Measurements from ENCODE around the gene RBM4B. TPM values are rescaled to one million over a fixed set of nuclear protein-coding genes. Genes with fewer than 3 reads are reported as not detected.
"Not testable (repeated sequence)": the region's sequence is repeated elsewhere in the genome, so short reads cannot be mapped to it uniquely, and the experiment has no call there.

Gene RBM4B, protein sequence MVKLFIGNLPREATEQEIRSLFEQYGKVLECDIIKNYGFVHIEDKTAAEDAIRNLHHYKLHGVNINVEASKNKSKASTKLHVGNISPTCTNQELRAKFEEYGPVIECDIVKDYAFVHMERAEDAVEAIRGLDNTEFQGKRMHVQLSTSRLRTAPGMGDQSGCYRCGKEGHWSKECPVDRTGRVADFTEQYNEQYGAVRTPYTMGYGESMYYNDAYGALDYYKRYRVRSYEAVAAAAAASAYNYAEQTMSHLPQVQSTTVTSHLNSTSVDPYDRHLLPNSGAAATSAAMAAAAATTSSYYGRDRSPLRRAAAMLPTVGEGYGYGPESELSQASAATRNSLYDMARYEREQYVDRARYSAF
- 20.7 and 25.4 TPM in 2 replicates for total RNA-seq (2014; rRNA removed; shearing (Covaris generic))

DNA sequence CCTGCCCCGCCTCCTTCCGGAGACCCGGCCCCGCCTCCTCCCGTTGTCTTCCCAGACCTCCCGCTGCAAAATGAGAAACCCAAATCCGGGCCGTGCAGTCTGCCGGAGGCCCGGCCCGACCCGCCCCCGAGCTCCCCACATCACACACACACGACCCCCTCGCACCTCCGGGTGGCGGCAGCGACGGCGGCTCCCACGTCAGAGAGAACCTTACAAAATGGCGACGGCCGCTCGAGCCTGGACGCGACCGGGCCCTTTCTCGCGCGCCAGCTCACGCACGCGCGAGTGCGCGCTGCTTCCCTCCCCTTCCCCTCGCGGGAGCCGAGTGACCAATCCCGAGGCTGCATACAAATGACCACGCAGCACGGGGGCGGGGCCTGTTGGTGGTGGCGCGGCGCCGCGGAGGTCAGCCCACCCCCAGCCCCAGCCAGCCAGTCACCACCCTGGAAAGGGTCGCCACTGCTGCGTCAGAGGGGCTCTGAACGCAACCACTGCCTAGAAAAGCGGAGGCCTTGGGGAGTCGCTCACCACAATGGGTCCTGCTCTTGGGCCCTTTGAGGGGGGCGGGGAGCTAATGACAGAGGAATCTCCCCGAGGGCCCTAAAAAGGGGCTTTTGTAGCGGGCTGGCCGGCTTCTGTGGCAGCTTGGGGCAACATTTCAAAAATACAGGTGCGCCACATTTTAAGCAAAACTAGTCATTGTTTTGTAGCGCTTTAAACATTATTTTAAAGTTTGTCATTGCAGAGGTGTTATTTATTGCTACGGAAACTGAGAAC lies at the start of gene RBM4B:
Gene RBM4B, minus strand, starts transcription at position 289 of the 777 bp plus-strand sequence. CDS start 808 bp downstream, outside the sequence.
- peak; percentile 93 for DNase-seq (ENCODE audit: low read depth)

DNA sequence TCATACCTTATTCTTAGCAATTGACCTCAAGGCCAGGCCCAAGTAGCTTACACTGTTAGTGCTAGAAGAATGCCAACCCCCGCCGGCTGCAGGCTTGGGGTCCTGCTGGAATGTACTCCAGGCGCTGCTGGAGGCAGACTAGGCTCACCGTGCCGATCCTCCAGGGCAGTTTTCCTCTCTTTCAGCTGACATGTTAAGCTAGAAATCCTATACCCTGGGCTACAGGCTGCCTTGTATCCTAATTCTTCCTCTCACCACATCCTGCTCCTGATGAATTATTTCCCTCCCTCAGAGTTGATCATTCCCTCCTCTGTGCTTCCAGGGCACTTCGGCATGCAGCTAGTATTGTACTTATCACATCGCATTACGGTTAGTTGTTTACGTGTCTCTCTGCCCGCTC lies 48.0 kb upstream of the RBM4B start:
- DNase-seq (ENCODE audit: low read depth): no peak

DNA sequence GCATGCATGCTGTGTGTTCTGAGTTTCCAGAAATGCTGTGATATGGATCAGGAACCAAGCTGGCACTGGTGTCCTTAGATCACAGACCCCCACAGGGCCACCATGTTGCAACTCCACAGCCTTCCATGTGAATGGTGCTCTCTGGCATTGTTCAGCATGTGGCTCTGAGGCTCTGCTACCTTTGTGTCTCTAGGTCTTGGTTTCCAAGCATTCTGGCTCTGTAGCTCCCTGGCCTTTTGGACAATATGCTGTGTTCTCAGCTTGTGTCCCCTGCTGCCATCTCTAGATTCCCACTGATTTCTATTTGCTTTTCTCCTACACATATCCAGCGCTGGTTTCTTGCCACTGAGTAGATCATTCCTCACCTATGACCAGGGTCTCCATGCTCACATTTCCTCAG lies 47.4 kb upstream of the RBM4B start:
- no peak for DNase-seq (ENCODE audit: low read depth)

DNA sequence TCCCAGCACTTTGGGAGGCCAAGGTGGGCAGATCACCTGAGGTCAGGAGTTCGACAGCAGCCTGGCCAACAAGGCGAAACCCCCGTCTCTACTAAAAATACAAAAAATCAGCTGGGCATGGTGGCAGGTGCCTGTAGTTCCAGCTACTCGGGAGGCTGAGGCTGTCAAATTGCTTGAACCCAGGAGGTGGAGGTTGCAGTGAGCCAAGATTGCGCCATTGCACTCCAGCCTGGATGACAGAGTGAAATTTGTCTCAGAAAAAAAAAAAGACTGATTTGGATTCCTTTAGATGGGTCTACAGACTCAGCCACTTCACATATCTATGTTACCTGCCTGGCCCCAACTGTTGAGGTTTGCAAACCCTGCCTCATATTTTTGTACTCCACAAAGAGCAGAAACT lies 46.5 kb upstream of the RBM4B start:
- DNase-seq (ENCODE audit: low read depth): not testable (repeated sequence)

DNA sequence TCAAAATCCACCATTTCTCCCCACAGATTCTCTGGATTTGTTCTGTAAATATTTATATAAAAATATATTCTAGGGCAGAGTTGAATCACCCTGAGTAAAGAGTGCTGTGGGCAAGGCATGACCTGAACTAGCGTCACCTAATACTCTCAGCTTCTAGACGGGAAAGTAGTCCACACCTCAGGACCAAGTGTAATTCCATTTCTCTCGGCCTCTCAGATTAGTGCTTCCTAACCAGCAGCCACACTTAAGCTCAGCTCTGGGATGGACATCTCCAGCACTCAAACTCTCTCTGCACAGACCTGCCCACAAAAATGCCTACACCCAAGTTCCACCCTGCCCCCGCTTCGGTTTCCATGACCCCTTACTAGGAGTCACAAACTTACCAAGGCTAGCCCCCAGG lies 46.0 kb upstream of the RBM4B start:
- DNase-seq (ENCODE audit: low read depth): no peak

DNA sequence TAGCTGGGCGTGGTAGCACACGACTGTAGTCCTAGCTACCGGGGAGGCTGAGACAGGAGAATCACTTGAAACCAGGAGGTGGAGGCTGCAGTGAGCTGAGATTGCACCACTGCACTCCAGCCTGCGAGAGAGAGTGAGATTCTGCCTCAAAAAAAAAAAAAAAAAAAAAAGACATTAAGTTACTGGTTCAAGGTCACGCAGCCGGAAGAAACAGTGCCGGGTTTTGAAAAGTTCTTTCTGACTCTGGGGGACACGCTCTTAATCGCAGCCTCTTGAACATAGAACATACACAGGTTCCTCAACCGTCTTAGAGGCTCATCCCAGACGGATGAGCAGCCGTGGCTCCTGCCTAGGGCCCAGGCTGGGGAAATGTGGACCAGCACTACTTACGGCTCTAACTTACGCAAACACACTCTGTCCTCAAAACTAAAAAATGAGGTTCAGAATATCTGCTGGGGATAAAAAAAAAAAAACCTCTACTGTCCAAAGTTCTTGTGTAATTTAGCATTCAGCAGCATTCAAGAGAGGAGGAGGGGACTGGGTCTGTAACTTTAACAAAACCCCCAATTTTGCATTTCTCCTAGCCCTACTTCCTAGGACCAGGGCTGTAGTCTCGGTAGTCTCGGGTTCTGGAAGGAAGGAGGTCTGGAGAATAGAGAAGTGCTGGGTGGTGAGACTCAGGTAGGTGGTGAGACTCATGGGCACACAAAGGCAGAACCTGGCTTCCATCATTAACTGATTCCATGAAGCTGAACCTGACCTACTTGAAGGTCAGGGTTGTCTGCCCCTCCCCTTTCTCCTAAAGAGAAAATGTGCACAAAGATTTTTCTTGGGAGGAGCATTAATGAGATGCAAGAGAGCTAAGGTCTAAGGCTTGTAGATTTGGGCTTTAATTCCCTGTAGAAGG lies 45.3 kb upstream of the RBM4B start:
- DNase-seq (ENCODE audit: low read depth): no peak

DNA sequence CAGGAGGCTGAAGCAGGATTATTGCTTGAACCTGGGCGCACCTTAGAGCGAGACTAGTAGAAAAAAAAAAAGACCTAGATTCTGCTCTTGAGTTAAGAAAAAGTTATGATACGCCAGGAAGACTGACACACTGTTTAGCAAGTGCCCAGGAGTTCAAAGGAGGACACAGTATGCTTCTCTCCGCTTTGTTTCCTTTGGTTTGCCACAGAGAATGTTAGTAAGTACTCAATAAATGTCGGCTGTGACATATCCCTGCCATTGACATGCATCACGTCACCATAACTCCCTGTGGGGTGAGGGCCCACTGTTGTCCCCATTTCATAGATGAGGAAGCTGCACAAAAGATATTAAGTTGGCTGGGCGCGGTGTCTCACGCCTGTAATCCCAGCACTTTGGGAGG lies 44.3 kb upstream of the RBM4B start:
- no peak for DNase-seq (ENCODE audit: low read depth)

DNA sequence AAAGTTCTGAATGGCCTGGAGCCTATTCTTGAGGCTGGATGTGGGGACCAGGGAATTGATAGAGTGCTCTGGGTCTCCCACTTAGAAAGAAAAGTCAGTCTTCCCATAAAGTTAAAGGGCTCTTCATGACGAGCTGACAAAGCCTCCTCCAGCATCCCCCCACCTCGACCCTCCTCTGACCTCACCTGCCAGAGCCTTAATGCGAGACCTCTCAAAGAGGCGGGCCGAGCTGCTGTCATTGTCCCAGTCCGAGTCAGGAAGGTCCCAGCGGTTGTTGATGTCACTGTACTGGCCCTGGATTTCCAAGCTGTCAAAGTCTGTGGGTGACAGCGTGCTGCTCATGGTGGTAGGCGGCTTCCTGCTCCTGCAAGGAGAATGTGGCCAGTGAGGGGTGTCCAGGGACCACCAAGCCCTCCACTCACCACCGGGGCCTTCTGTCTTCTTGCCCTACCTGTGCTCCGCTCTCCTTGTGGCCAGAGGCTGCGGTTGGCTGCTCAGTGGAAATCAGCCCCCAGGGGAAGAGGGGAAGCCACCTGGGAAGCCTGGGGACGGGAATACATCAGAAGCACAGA lies 43.3 kb upstream of the RBM4B start:
- no peak for DNase-seq (ENCODE audit: low read depth)

DNA sequence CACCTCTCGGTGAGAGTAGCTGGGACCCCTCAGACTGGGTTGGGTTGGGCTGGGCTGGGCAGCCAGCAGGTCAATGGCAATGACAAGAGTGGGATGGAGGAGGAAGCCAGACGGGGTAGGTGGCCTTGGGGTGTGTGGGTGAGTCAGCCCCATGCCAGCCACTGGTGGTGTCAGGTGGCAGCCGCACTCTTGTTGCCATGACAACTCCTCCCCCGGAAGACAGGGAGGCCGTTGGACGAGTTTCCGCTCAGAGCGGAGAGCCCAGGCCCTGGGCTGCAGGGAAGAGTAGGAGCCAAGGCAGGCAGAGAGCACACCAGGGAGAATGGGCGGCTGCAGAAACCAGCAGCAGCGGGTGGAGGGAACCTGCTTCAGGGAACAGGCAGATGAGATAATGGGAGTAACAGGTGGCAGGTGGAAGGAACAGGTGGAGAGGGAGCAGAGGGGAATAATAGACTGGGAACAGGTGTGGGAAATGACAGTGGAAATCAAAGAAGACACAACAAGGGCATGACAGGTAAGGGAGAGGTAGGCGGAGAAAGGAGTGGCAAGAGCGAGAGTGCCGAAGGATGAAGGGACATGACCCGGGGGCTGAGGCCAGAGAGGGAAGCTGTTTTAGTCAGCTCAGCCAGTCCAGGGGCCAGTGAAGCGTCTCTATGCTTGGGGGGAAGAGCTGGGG lies 42.7 kb upstream of the RBM4B start:
- DNase-seq (ENCODE audit: low read depth): peak; percentile 80

DNA sequence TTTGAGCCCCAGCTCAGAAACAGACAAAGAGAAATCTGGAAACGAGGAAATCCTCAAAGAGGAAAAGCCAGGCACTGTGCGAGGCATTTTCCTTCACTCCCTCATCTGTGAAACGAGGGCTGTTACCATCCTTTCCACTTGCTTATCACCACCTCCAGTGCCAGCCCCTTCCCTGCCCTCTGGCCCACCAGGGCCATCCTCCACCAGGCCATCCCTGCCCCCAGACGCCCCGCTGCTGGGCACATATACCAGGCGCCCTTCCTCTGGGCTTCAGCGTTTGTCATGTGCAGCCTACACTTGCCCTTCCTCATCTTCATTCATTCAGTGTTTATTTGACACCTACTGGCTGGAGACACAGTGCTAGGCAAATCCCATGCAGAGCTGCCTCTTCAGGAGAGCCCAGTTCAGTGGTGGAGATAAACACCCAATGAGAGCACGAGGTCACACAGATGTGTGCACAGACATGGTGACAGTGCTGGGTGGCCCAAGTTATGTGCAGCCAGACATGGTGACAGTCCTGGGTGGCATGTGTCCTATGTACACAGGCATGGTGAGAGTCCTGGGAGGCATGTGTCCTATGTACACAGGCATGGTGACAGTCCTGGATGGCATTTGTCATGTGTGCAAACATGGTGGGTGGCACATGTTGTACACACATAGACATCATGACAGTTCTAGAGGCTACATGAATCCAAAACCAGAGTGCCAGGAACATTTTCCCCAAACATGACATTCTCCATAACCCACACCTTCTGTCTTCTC lies 41.6 kb upstream of the RBM4B start:
- no peak for DNase-seq (ENCODE audit: low read depth)

DNA sequence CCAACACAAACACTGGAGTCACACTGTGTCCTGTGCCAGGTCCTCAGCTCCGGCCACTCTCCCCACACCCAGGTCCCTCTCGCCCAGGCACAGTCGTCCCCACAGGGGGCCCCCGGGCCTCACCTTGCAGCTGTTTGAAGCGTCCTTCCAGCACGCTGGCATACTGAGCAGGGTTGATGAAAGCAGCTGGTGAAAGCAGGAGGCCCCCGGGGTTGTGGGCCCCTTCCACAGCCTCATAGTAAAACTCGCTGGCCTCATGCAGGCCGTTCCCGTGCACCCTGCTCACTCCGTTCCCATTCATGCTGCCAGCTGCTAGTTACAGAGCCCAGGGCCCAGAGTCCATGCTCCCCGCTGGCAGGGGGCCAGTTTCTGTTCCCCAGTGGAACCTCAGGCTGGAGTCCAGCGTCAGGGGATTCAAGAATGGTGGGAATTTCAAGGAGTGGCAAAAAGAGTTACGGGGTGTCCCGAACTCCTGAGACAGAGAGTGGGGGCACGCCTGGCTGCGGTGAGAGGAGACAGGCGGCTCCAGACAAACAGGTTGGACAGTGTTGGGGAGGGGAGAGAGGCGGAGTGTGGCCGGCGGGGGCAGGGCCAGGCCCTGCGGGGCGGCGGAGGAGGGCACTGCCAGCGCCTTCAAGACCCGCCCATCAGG lies 40.8 kb upstream of the RBM4B start:
- no peak for DNase-seq (ENCODE audit: low read depth)

DNA sequence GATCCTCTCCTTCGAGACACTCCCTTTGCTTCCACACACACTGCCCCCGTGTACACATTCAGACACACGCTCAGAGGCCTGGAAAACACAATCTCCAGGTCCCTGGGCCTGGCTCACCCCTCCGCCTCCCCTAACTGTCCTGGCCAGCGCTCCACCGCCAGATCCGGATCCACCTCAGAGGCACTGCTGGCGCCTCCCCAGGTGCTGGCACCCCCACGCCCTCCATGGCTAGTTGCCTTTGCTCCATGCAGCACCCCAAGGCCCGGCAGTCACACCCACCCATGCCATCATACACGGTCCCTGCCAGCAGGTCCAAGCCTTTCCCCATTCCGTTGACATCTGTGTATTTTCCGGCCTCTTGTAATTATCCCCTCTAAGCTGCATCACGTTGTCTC lies 40.2 kb upstream of the RBM4B start:
- DNase-seq (ENCODE audit: low read depth): no peak

DNA sequence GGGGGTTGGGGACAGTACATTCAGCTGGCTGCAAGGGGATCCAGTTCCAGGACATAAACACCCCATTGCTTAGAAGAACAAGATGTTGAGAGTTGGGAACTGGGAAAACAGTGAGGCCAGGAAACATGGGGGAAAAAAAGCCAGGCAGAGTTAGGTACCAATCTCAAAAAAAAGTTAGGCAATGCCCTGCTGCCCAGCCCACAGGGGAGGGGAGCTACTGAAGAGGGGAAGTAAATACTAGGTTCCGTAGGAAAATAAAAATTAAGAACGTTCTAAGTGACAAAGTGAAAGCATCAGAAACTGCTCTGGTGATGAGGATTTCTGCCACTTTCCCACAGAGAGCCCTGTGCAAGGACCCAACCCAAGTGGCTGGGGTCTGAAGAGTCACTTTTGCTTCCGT lies 39.3 kb upstream of the RBM4B start:
- DNase-seq (ENCODE audit: low read depth): no peak

DNA sequence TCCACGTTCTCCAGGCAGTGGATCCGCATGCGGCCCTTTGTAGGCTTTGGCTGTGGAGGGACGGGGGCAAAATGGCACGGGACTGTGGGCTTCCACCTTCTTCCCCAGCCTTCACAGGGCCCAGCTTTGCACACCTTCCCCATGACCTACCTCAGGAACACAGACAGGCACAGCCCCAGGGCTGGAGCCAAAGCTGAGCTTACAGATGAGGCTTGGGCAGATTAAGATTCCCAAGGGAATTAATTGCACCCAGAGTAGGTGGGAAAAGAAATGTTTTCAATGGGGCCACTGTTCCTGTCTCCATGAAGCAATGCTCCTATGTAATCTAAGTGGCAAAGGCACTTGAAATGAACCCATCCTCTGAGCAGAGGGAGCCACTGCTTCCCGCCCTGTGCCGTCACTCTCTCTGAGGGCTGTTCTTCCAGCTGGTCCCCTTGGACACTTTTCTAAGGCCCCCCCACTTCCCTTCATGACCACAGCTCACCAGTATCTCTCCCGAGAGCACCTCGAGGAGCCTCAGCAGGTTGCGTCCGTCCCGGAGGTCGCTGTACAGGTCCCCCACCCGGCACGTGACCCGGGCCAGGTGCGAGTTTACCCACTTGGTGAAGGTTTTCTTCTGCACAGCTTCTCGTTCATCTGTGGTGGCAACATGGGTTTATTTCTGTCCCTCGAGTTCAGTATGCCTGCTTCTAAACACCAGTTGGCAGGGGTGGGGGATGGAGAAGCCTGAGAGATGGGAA lies 37.8 kb upstream of the RBM4B start:
- no peak for DNase-seq (ENCODE audit: low read depth)

DNA sequence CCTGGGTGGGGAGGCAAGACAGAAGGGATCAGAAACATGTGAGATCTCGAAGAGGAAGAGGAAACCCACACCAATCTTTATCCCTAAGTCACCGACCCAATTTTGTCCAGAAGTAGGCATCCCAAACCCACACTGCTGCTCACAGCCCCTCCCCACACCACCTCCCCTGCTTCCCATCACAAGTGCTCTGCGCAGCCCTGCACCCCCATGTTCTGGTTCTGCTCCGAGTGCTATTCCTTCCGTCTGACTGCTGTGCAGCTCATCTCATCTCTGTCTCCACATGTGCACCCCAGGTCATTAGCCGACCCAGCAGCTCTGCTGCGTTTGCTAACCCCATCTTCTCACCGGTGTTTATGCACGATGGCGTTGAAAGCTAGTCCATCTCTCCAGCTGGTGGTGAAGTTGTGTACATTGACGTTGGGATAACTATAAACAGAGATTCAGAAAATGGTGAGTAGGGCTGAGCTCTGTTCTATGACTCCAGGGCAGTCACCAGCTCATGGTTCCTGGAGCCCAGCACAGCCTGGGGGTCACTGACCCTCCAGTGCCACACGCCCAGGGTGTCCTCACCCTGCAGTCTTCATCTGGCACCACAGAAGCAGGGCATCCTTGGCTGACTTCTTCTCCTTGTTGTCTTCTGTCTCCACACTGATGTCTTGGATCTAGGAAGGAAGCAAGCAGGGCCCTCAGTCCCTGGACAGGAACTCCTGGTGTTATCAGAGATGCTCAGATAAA lies 36.2 kb upstream of the RBM4B start:
- no peak for DNase-seq (ENCODE audit: low read depth)

DNA sequence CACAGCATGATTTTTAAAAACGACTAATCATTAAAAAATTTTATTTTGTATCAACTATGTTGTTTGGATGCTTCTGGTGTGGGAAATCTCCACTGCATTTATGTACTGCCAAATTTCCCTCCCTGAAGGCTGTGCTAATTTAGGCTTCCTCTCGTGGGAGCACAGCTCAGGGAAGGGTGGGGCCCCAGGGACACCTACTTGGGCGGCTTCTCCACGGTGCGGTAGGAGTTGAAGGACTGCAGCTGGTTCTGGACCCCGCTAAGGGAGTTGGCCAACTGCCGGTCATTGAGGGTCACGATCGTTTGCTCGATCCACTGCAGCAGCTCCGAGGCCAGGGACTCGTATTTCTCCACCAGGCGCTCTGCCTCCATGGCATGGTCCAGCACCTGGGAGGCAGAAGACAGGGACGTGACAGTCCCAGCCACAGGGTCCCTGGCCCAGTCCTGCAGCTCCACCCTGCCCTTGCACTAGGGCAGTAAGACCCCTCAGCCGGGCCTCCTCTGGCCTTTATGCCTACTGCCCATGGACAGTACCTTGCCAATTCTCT lies 32.8 kb upstream of the RBM4B start:
- no peak for DNase-seq (ENCODE audit: low read depth)

DNA sequence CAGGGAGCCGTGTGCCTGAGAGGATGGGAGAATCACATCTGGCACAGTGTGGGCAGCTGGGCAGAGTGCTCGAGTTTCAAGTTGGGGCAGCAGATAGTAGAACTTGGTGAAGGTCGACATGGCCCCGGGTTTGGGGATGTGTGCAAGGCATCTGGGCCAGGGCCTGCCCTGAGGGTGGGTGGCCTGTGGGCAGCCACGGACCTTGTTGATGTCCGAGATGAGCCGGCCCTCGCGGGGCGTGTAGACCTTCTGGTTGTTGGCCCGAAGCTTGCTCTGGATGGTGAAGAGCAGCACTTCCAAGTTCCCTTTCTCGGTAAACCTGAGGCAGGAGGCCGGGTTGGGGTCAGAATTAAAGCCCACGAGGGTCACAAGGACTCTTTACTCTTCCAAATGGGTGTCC lies 31.0 kb upstream of the RBM4B start:
- no peak for DNase-seq (ENCODE audit: low read depth)

DNA sequence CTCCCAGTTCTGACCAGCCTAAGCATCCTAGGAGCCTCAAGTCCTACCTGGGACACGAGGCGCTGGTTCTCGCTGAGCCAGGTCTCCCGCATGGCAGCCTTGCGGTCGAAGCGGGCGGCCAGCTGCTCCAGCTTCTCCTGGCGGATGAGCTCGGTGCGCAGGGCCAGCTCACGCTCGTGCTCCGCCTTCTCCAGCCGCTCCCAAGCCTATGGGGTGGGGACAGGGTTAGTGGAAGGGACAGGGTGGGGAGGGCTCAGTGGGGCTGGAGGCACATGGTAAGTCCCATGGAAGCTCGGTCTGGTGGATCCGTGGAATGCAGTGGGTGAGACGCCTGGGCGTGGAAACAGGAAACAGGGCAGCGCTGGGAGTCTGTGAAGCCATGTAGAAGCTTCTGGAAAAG lies 30.4 kb upstream of the RBM4B start:
- no peak for DNase-seq (ENCODE audit: low read depth)

Measured in RPMI7951 (cell line).